HEK293 (cell line): ENCODE data around the gene HOGA1.

Source experiments
- CTCF ChIA-PET: fragments of 350-600 bp; formaldehyde crosslinking; extraction: SDS; loops from one replicate; lab custom pipeline; 2021; ENCODE audit warnings: antibody characterized with exemption; lab: Yijun Ruan, JAX
- POLR2A ChIA-PET: fragments of 300-600 bp; formaldehyde crosslinking; extraction: SDS; loops from one replicate; lab custom pipeline; 2020; ENCODE audit warnings: antibody characterized with exemption, inconsistent platforms; lab: Yijun Ruan, JAX
- H3K27ac ChIP-seq: fragments of 200-500 bp; sonication (Bioruptor generic); 2 replicates; pipeline ENCODE4 v1.5.1; 2014; ENCODE audit warnings: low read depth, low read length, control low read depth, inconsistent platforms; ENCODE audit errors: extremely low read depth
- H3K36me3 ChIP-seq, 2 experiments: fragments of 200-500 bp in 1 of 2; sonication (Bioruptor generic) in 1 of 2; 1 replicate in 1 of 2; 2 replicates in 1 of 2; pipeline ENCODE4 v1.5.1; 2014 to 2017; ENCODE audit warnings: inconsistent platforms in 2 of 2, low read length in 2 of 2; ENCODE audit not compliant: control insufficient read depth in 2 of 2, insufficient read depth in 1 of 2
- H3K4me1 ChIP-seq: fragments of 200-500 bp; sonication (Bioruptor generic); 2 replicates; pipeline ENCODE4 v1.5.1; 2014; ENCODE audit warnings: mild to moderate bottlenecking, low read length, inconsistent platforms; ENCODE audit not compliant: control insufficient read depth, insufficient read depth
- H3K4me3 ChIP-seq: 2 replicates; pipeline ENCODE4 v1.5.1; 2011; ENCODE audit warnings: low read depth, mild to moderate bottlenecking, control low read depth, low read length, moderate library complexity
- H3K9me3 ChIP-seq: fragments of 200-500 bp; sonication (Bioruptor generic); 2 replicates; pipeline ENCODE4 v1.5.1; 2014; ENCODE audit warnings: low read depth, low read length, inconsistent platforms; ENCODE audit not compliant: control insufficient read depth, insufficient read depth
- BCL11A ChIP-seq: fragments of 450-650 bp; formaldehyde crosslinking; IDR thresholded peaks from 2 replicates; pipeline ENCODE4 v1.5.1; 2016; ENCODE audit warnings: low read depth, missing biosample characterization, missing genetic modification characterization
- GFI1B ChIP-seq: fragments of 450-650 bp; formaldehyde crosslinking; IDR thresholded peaks from 2 replicates; pipeline ENCODE4 v1.5.1; 2016; ENCODE audit warnings: missing biosample characterization, missing genetic modification characterization
- GLI2 ChIP-seq: fragments of 450-650 bp; formaldehyde crosslinking; IDR thresholded peaks from 2 replicates; pipeline ENCODE4; 2017; ENCODE audit warnings: missing biosample characterization, missing genetic modification characterization, low read depth, borderline replicate concordance
- KLF10 ChIP-seq: fragments of 450-650 bp; IDR thresholded peaks from 2 replicates; pipeline ENCODE4 v1.5.1; 2018; ENCODE audit warnings: missing biosample characterization, mild to moderate bottlenecking, missing genetic modification characterization
- MZF1 ChIP-seq: fragments of 450-650 bp; formaldehyde crosslinking; IDR thresholded peaks from 2 replicates; pipeline ENCODE4 v1.5.1; 2017; ENCODE audit warnings: missing biosample characterization, missing genetic modification characterization, borderline replicate concordance
- SALL2 ChIP-seq: fragments of 450-650 bp; formaldehyde crosslinking; IDR thresholded peaks from 2 replicates; pipeline ENCODE4 v1.5.0; 2017; ENCODE audit warnings: missing biosample characterization, mild to moderate bottlenecking, missing genetic modification characterization, borderline replicate concordance
- ZBTB21 ChIP-seq: fragments of 450-650 bp; formaldehyde crosslinking; IDR thresholded peaks from 2 replicates; pipeline ENCODE4 v1.5.1; 2017; ENCODE audit warnings: missing biosample characterization, missing genetic modification characterization
- ZFP41 ChIP-seq: fragments of 450-650 bp; formaldehyde crosslinking; IDR thresholded peaks from 2 replicates; pipeline ENCODE4 v1.5.1; 2016; ENCODE audit warnings: missing biosample characterization, missing genetic modification characterization, borderline replicate concordance
- ZIC2 ChIP-seq: fragments of 450-650 bp; formaldehyde crosslinking; IDR thresholded peaks from 2 replicates; pipeline ENCODE4 v1.5.1; 2016; ENCODE audit warnings: missing biosample characterization, missing genetic modification characterization
- ZNF112 ChIP-seq: fragments of 450-650 bp; formaldehyde crosslinking; IDR thresholded peaks from 2 replicates; pipeline ENCODE4 v1.5.0; 2017; ENCODE audit warnings: missing biosample characterization, missing genetic modification characterization
- ZNF121 ChIP-seq: fragments of 450-650 bp; formaldehyde crosslinking; IDR thresholded peaks from 2 replicates; pipeline ENCODE4 v1.5.1; 2016; ENCODE audit warnings: missing biosample characterization, missing genetic modification characterization
- ZNF24 ChIP-seq: fragments of 450-650 bp; formaldehyde crosslinking; IDR thresholded peaks from 2 replicates; pipeline ENCODE4 v1.5.1; 2016; ENCODE audit warnings: missing biosample characterization, missing genetic modification characterization
- ZNF433 ChIP-seq: fragments of 450-650 bp; formaldehyde crosslinking; IDR thresholded peaks from 2 replicates; pipeline ENCODE4 v1.5.1; 2016; ENCODE audit warnings: missing biosample characterization, missing genetic modification characterization, low read depth
- ZNF521 ChIP-seq: fragments of 450-650 bp; formaldehyde crosslinking; IDR thresholded peaks from 2 replicates; pipeline ENCODE4 v1.5.1; 2017; ENCODE audit warnings: missing biosample characterization, mild to moderate bottlenecking, missing genetic modification characterization
- ZNF571 ChIP-seq: fragments of 450-650 bp; formaldehyde crosslinking; IDR thresholded peaks from 2 replicates; pipeline ENCODE4 v1.5.0; 2017; ENCODE audit warnings: missing biosample characterization, missing genetic modification characterization
- ZNF610 ChIP-seq: fragments of 450-650 bp; formaldehyde crosslinking; IDR thresholded peaks from 2 replicates; pipeline ENCODE4 v1.5.1; 2016; ENCODE audit warnings: missing biosample characterization, missing genetic modification characterization, borderline replicate concordance
- ZNF626 ChIP-seq: fragments of 450-650 bp; sonication (Bioruptor Pico); formaldehyde crosslinking; IDR thresholded peaks from 2 replicates; pipeline ENCODE4 v1.5.1; 2018; ENCODE audit warnings: missing biosample characterization, missing genetic modification characterization, inconsistent platforms
- ZNF629 ChIP-seq: fragments of 450-650 bp; formaldehyde crosslinking; IDR thresholded peaks from 2 replicates; pipeline ENCODE4 v1.5.1; 2017; ENCODE audit warnings: missing biosample characterization, missing genetic modification characterization
- ZNF664 ChIP-seq: fragments of 450-650 bp; formaldehyde crosslinking; IDR thresholded peaks from 2 replicates; pipeline ENCODE4 v1.5.1; 2016; ENCODE audit warnings: missing biosample characterization, missing genetic modification characterization
- ZNF670 ChIP-seq: fragments of 450-650 bp; formaldehyde crosslinking; IDR thresholded peaks from 2 replicates; pipeline ENCODE4 v1.5.1; 2016; ENCODE audit warnings: missing biosample characterization, missing genetic modification characterization, low read depth
- ZNF777 ChIP-seq: fragments of 450-650 bp; formaldehyde crosslinking; IDR thresholded peaks from 2 replicates; pipeline ENCODE4 v1.5.1; 2017; ENCODE audit warnings: missing biosample characterization, missing genetic modification characterization, borderline replicate concordance
- ZNF843 ChIP-seq: fragments of 450-650 bp; formaldehyde crosslinking; IDR thresholded peaks from 2 replicates; pipeline ENCODE4 v1.5.1; 2016; ENCODE audit warnings: missing biosample characterization, missing genetic modification characterization
- ZSCAN16 ChIP-seq: fragments of 450-650 bp; formaldehyde crosslinking; IDR thresholded peaks from 2 replicates; pipeline ENCODE4 v1.5.1; 2016; ENCODE audit warnings: missing biosample characterization, missing genetic modification characterization
- ZXDB ChIP-seq: fragments of 450-650 bp; formaldehyde crosslinking; IDR thresholded peaks from 2 replicates; pipeline ENCODE4 v1.5.1; 2016; ENCODE audit warnings: missing biosample characterization, missing genetic modification characterization
- TF ChIP-seq, protein P1 (sequence below): fragments of 450-650 bp; formaldehyde crosslinking; IDR thresholded peaks from 2 replicates; pipeline ENCODE4 v1.5.1; 2016; ENCODE audit warnings: missing biosample characterization, missing genetic modification characterization
- TF ChIP-seq, protein P2 (sequence below): fragments of 450-650 bp; formaldehyde crosslinking; IDR thresholded peaks from 2 replicates; pipeline ENCODE4 v1.5.1; 2017; ENCODE audit warnings: missing biosample characterization, missing genetic modification characterization
- TF ChIP-seq, protein P3 (sequence below): fragments of 450-650 bp; formaldehyde crosslinking; IDR thresholded peaks from 2 replicates; pipeline ENCODE4 v1.5.1; 2016; ENCODE audit warnings: missing biosample characterization, missing genetic modification characterization
- TF ChIP-seq, protein P4 (sequence below): fragments of 450-650 bp; formaldehyde crosslinking; IDR thresholded peaks from 2 replicates; pipeline ENCODE4 v1.5.1; 2016; ENCODE audit warnings: missing biosample characterization, missing genetic modification characterization
- TF ChIP-seq, protein P5 (sequence below): fragments of 450-650 bp; formaldehyde crosslinking; IDR thresholded peaks from 2 replicates; pipeline ENCODE4 v1.5.1; 2017; ENCODE audit warnings: missing biosample characterization, missing genetic modification characterization

Gene HOGA1

DNA sequence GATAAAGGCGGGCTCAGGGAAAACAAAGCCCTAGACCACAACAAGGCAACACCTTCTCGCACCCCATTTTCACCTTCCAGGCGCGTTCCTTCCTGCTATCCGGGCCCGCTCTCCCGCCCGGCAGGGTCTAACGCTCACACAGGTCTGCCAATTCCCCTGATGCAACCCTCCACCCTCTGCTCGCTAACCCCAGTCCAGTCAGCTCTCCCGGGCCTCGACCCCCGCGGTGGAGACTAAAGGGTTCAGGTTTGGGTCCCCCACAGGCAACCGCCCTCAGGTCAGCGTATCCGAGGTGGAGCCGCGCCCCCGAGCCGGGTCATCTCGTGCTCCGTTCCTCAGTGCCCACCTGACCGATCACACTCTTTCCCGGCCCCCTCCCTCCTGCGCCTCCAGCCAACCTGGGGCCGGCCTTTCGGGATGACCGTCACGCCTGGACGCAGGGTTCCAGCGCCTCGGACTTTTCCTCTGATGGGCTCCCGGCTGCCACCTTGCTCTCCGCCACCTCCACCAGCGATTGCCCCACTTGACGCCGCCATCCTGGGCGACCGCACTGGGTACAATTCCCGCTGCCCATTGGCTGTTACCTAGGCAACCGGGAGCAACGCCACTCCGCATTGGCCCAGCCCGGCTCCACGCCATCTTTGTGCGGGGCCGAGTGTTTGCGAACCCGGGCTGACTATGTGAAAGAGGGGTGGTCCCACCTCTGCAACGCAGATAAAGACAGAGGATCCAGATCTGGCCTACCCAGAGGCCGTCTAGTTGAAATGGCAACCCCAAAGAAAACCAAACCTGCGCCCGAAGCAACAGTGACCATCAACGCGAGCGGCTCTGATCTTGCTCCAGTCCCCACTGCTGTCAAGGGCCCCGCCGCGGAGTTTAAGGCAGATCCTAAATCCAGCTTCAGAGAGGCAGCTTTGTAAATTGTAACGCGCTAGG, 49.0 kb downstream of the HOGA1 start, which contains the start of gene MORN4 (continued):
- TF ChIP-seq SALL2 (tag by site-specific recombination) = no peak
- no peak for TF ChIP-seq ZSCAN16 (tag by site-specific recombination)
- no peak for TF ChIP-seq ZNF629
- no peak for TF ChIP-seq ZNF610 (tag by site-specific recombination)
- TF ChIP-seq, protein P1, sequence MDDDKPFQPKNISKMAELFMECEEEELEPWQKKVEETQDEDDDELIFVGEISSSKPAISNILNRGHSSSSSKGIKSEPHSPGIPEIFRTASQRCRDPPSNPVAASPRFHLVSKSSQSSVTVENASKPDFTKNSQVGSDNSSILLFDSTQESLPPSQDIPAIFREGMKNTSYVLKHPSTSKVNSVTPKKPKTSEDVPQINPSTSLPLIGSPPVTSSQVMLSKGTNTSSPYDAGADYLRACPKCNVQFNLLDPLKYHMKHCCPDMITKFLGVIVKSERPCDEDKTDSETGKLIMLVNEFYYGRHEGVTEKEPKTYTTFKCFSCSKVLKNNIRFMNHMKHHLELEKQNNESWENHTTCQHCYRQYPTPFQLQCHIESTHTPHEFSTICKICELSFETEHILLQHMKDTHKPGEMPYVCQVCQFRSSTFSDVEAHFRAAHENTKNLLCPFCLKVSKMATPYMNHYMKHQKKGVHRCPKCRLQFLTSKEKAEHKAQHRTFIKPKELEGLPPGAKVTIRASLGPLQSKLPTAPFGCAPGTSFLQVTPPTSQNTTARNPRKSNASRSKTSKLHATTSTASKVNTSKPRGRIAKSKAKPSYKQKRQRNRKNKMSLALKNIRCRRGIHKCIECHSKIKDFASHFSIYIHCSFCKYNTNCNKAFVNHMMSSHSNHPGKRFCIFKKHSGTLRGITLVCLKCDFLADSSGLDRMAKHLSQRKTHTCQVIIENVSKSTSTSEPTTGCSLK (tag by site-specific recombination) = no peak
- TF ChIP-seq KLF10 = no peak; the same call in 1 of the 2 replicates
- TF ChIP-seq GFI1B = no peak
- TF ChIP-seq GLI2 (tag by site-specific recombination) = no peak
- TF ChIP-seq BCL11A (tag by site-specific recombination) = no peak
- TF ChIP-seq ZNF112 (tag by site-specific recombination) = no peak
- TF ChIP-seq ZIC2 (tag by site-specific recombination) = peak; percentile 69

DNA sequence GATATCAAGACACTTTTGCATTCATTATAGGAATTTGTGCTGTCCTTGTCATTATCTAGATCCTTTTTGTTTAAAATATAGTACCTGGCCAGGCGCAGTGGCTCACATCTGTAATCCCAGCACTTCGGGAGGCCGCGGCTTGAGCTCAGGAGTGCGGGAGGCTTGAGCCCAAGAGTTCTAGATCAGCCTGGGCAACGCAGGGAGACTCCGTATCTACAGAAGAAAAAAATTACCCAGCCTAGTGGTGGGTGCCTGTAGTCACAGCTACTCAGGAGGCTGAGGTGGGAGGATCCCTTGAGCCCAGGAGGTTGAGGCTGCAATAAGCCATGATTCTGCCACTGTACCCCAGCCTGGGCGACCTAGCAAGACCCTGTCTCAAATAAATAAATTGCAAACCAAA, 49.7 kb downstream of the HOGA1 start:
- ChIA-PET POLR2A (interaction anchor here (1.0 kb wide), 1 partner anchor 103 kb away, joined by 3 read pairs; the partner anchor contains the start of gene ZFYVE27), CTCF (interaction anchor here (0.6 to 0.9 kb wide), 2 partner anchors 15 to 91 kb away, joined by 4 read pairs; no protein-coding TSS in a partner anchor)
- H3K9me3 ChIP-seq = no peaks in the 10 kb centered on the region
- H3K4me1 ChIP-seq = no peaks in the 10 kb centered on the region
- no peak overlapping the region; the same call in 1 of the 2 replicates for H3K27ac ChIP-seq
- H3K36me3 ChIP-seq = no peaks in the 10 kb centered on the region
- TF ChIP-seq ZBTB21 (tag by site-specific recombination) = no peak
- peak; percentile 85; the same call in 1 of the 2 replicates for TF ChIP-seq ZNF121 (tag by site-specific recombination)
- TF ChIP-seq ZNF843 (tag by site-specific recombination) = no peak
- no peak for TF ChIP-seq ZNF24
- TF ChIP-seq, protein P2, sequence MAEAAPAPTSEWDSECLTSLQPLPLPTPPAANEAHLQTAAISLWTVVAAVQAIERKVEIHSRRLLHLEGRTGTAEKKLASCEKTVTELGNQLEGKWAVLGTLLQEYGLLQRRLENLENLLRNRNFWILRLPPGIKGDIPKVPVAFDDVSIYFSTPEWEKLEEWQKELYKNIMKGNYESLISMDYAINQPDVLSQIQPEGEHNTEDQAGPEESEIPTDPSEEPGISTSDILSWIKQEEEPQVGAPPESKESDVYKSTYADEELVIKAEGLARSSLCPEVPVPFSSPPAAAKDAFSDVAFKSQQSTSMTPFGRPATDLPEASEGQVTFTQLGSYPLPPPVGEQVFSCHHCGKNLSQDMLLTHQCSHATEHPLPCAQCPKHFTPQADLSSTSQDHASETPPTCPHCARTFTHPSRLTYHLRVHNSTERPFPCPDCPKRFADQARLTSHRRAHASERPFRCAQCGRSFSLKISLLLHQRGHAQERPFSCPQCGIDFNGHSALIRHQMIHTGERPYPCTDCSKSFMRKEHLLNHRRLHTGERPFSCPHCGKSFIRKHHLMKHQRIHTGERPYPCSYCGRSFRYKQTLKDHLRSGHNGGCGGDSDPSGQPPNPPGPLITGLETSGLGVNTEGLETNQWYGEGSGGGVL = no peak
- no peak for TF ChIP-seq ZXDB (tag by site-specific recombination)
- TF ChIP-seq ZNF433 (tag by site-specific recombination) = no peak
- no peak for TF ChIP-seq ZNF521
- no peak for TF ChIP-seq ZNF777
- TF ChIP-seq ZNF571 (tag by site-specific recombination) = no peak
- TF ChIP-seq ZFP41 = no peak
- TF ChIP-seq ZNF664 (tag by site-specific recombination) = no peak
- no peak for TF ChIP-seq MZF1 (tag by site-specific recombination)
- no peak for TF ChIP-seq ZNF670 (tag by site-specific recombination)
- TF ChIP-seq, protein P3, sequence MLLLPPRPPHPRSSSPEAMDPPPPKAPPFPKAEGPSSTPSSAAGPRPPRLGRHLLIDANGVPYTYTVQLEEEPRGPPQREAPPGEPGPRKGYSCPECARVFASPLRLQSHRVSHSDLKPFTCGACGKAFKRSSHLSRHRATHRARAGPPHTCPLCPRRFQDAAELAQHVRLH = 0 out of 2 replicates have a peak, but pooled peaks have one; percentile 55
- TF ChIP-seq, protein P4, sequence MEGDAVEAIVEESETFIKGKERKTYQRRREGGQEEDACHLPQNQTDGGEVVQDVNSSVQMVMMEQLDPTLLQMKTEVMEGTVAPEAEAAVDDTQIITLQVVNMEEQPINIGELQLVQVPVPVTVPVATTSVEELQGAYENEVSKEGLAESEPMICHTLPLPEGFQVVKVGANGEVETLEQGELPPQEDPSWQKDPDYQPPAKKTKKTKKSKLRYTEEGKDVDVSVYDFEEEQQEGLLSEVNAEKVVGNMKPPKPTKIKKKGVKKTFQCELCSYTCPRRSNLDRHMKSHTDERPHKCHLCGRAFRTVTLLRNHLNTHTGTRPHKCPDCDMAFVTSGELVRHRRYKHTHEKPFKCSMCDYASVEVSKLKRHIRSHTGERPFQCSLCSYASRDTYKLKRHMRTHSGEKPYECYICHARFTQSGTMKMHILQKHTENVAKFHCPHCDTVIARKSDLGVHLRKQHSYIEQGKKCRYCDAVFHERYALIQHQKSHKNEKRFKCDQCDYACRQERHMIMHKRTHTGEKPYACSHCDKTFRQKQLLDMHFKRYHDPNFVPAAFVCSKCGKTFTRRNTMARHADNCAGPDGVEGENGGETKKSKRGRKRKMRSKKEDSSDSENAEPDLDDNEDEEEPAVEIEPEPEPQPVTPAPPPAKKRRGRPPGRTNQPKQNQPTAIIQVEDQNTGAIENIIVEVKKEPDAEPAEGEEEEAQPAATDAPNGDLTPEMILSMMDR (tag by site-specific recombination) = 0 out of 2 replicates have a peak, but pooled peaks have one; percentile 14
- TF ChIP-seq ZNF629 = no peak
- TF ChIP-seq, protein P5, sequence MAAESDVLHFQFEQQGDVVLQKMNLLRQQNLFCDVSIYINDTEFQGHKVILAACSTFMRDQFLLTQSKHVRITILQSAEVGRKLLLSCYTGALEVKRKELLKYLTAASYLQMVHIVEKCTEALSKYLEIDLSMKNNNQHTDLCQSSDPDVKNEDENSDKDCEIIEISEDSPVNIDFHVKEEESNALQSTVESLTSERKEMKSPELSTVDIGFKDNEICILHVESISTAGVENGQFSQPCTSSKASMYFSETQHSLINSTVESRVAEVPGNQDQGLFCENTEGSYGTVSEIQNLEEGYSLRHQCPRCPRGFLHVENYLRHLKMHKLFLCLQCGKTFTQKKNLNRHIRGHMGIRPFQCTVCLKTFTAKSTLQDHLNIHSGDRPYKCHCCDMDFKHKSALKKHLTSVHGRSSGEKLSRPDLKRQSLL = peak; percentile 74; the same call in 1 of the 2 replicates
- TF ChIP-seq ZNF626 (tag by site-specific recombination) = no peak
- TF ChIP-seq ZNF610 (tag by site-specific recombination) = no peak
- H3K4me3 ChIP-seq = peak overlapping the region; percentile 65; the same call in 1 of the 2 replicates
